ENCODE measurements around the gene YBX1.

The YBX1 gene

DNA sequence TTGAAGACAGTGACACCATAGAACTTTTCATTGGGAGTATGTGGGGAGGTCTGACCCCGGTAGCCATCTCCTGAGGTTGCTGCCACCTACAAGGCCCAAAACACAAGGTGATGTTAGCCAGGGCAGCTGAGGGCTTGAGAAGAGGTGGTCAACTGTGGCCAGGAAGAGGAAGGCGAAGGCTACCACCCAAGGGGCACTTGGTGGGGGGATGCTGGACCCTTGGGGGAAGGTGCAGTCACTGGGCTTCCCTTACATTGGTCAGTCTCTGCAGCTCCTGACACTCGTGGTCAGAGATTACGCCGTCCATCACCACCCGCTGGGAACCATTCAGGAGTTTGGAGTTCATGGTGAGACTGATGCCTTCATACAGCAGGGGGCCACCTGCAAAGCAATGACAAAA lies 70.1 kb downstream of the YBX1 start:
- no peak for DNase-seq (ENCODE audit: low spot score)

DNA sequence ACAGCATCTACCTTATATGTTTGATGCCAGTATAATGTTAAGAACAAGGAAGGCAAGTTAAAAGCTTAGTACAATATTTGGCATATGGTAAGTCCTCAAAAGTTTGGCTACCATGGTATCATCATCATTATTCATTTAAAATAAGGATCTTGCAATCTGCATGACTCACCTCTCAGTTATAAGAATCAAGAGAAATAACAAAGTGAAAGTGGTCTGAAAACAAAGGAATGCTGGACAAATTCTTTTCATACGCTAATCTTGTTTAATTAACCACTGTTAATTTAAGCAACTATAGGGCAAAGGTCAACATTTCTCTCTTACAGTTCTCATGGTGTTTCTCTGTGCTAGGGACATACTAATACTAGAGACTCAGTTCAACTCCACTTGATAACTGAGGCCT lies 70.9 kb downstream of the YBX1 start:
- no peak for DNase-seq (ENCODE audit: low spot score)
- TF ChIP-seq, protein P1, sequence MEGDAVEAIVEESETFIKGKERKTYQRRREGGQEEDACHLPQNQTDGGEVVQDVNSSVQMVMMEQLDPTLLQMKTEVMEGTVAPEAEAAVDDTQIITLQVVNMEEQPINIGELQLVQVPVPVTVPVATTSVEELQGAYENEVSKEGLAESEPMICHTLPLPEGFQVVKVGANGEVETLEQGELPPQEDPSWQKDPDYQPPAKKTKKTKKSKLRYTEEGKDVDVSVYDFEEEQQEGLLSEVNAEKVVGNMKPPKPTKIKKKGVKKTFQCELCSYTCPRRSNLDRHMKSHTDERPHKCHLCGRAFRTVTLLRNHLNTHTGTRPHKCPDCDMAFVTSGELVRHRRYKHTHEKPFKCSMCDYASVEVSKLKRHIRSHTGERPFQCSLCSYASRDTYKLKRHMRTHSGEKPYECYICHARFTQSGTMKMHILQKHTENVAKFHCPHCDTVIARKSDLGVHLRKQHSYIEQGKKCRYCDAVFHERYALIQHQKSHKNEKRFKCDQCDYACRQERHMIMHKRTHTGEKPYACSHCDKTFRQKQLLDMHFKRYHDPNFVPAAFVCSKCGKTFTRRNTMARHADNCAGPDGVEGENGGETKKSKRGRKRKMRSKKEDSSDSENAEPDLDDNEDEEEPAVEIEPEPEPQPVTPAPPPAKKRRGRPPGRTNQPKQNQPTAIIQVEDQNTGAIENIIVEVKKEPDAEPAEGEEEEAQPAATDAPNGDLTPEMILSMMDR (IDR thresholded peaks at IDR 0.05; ENCODE audit: extremely low read depth, missing control alignments), result no peak

More for the DNA sequence above, 70.1 kb downstream of the YBX1 start:
- TF ChIP-seq, protein P1 (IDR thresholded peaks at IDR 0.05; ENCODE audit: extremely low read depth, missing control alignments), result no peak
